D721Med (cell line): ENCODE results near the gene MAGEF1.
"Not testable (repeated sequence)": the region's sequence is repeated elsewhere in the genome, so short reads cannot be mapped to it uniquely, and the experiment has no call there.

Source experiments
- DNase-seq: peaks from one replicate; pipeline ENCODE4 v3.0.0; 2011; ENCODE audit warnings: low spot score; ENCODE audit not compliant: insufficient read length
- FAIRE-seq: peaks from 2 replicates; lab custom pipeline; 2011; peaks lifted over from hg19 to GRCh38; lab: Jason Lieb, UNC
- CTCF ChIP-seq: IDR thresholded peaks from 2 replicates; pipeline ENCODE4 v1.5.1; 2012; ENCODE audit warnings: mild to moderate bottlenecking, control low read depth; ENCODE audit not compliant: insufficient read depth; ENCODE audit errors: missing control alignments

MAGEF1 gene

GRCh38 chr3:184737063-184737462 lies 25.2 kb upstream of the MAGEF1 start:
- FAIRE-seq (no peak), DNase-seq (no peak)
- TF ChIP-seq CTCF = no peak

GRCh38 chr3:184734903-184735701 lies 23.2 kb upstream of the MAGEF1 start:
- no peak for TF ChIP-seq CTCF
- FAIRE-seq (no peak), DNase-seq (no peak)

GRCh38 chr3:184733971-184734608 lies 22.2 kb upstream of the MAGEF1 start:
- DNase-seq (no peak), FAIRE-seq (no peak)
- no peak for TF ChIP-seq CTCF

- TF ChIP-seq CTCF = no peak
- FAIRE-seq = no peak
- DNase-seq = no peak
Observed at GRCh38 chr3:184733181-184733580, 21.3 kb upstream of the MAGEF1 start.

- DNase-seq (no peak), FAIRE-seq (no peak)
- TF ChIP-seq CTCF = no peak
Observed at GRCh38 chr3:184731786-184732537, 20.1 kb upstream of the MAGEF1 start.

- TF ChIP-seq CTCF = no peak
- DNase-seq = no peak
- no peak for FAIRE-seq
Observed at GRCh38 chr3:184730924-184731323, 19.1 kb upstream of the MAGEF1 start.

GRCh38 chr3:184729154-184729553 lies 17.3 kb upstream of the MAGEF1 start:
- DNase-seq, FAIRE-seq: not testable (repeated sequence)
